HepG2 (cell line): ENCODE results near the gene RAB2B. TPM values are rescaled to one million over a fixed set of nuclear protein-coding genes. Genes with fewer than 3 reads are reported as not detected.

ENCODE experiments used
- EEA1 ChIP-seq: sonication (generic); formaldehyde crosslinking; IDR thresholded peaks from 2 replicates; pipeline ENCODE4 v1.5.1; 2020; ENCODE audit warnings: mild to moderate bottlenecking, missing genetic modification reagents, borderline replicate concordance
- HCFC1 ChIP-seq: fragments of 150-350 bp; IDR thresholded peaks from 2 replicates; pipeline ENCODE4 v1.6.1; 2014; ENCODE audit warnings: low read depth, low read length
- HDAC2 ChIP-seq: sonication (generic); formaldehyde crosslinking; IDR thresholded peaks from 2 replicates; pipeline ENCODE4 v1.4.0; 2020; ENCODE audit warnings: missing genetic modification reagents
- KDM1A ChIP-seq: IDR thresholded peaks from 2 replicates; pipeline ENCODE4 v1.6.1; 2016; ENCODE audit warnings: missing compliant biosample characterization
- NAIF1 ChIP-seq: sonication (generic); formaldehyde crosslinking; IDR thresholded peaks from 2 replicates; pipeline ENCODE4 v1.5.0; 2020; ENCODE audit warnings: mild to moderate bottlenecking, missing genetic modification reagents, borderline replicate concordance
- RCOR2 ChIP-seq: IDR thresholded peaks from 2 replicates; pipeline ENCODE4 v1.6.1; 2016; ENCODE audit warnings: missing biosample characterization, missing genetic modification reagents
- SMARCC2 ChIP-seq: fragments of 450-650 bp; IDR thresholded peaks from 2 replicates; pipeline ENCODE4 v1.6.1; 2017; ENCODE audit warnings: antibody characterized with exemption, mild to moderate bottlenecking
- STAG1 ChIP-seq: sonication (generic); formaldehyde crosslinking; IDR thresholded peaks from 2 replicates; pipeline ENCODE4 v1.4.0; 2020; ENCODE audit warnings: missing genetic modification reagents
- TEAD3 ChIP-seq: optimal IDR thresholded peaks from 2 replicates; pipeline ENCODE3; 2016; ENCODE audit warnings: borderline replicate concordance
- U2AF2 ChIP-seq: fragments of 200-400 bp; formaldehyde crosslinking; IDR thresholded peaks from 2 replicates; pipeline ENCODE4 v1.6.1; 2017; ENCODE audit warnings: low read depth, mild to moderate bottlenecking, low read length
- ZFP36L2 ChIP-seq: sonication (generic); formaldehyde crosslinking; IDR thresholded peaks from 2 replicates; pipeline ENCODE4 v1.4.0; 2020; ENCODE audit warnings: missing genetic modification reagents
- ZNF10 ChIP-seq: sonication (generic); formaldehyde crosslinking; IDR thresholded peaks from 2 replicates; pipeline ENCODE4 v1.4.0; 2020; ENCODE audit warnings: mild to moderate bottlenecking, low read depth, missing genetic modification reagents, borderline replicate concordance
- ZNF230 ChIP-seq: sonication (generic); formaldehyde crosslinking; IDR thresholded peaks from 2 replicates; pipeline ENCODE4 v1.4.0; 2020; ENCODE audit warnings: mild to moderate bottlenecking, missing genetic modification reagents
- ZNF670 ChIP-seq: sonication (generic); formaldehyde crosslinking; IDR thresholded peaks from 2 replicates; pipeline ENCODE4 v1.8.0; 2022; ENCODE audit warnings: mild to moderate bottlenecking, missing genetic modification reagents, borderline replicate concordance
- ZNF687 ChIP-seq: sonication (generic); formaldehyde crosslinking; IDR thresholded peaks from 2 replicates; pipeline ENCODE4 v1.5.1; 2020; ENCODE audit warnings: mild to moderate bottlenecking, missing genetic modification reagents, moderate library complexity
- polyA plus RNA-seq, 8 experiments: library from polyadenylated mRNA; depleted of rRNA in 3 of 8; stranded (reverse) in 7 of 8; unstranded in 1 of 8; fragments of >200 nt; fragmentation: Illumina TruSeq in 4 of 8; extraction: Trizol in 4 of 8; gene quantifications; 2 replicates each; pipeline versions ENCODE4 v1.2.1 to v1.2.3, GENCODE V29; 2011 to 2016; ENCODE audit warnings: low read depth in 4 of 8, missing spikeins in 1 of 8, mixed read lengths in 1 of 8; ENCODE audit not compliant: insufficient read depth in 1 of 8
- total RNA-seq, 5 experiments: library from RNA; depleted of rRNA; stranded (reverse); fragments of >200 nt; fragmentation: Illumina TruSeq; extraction: Trizol; gene quantifications; 2 replicates each; pipeline ENCODE4 v1.2.3, GENCODE V29; 2016; ENCODE audit warnings: low read depth in 1 of 5
- TF ChIP-seq, protein P1 (sequence below): IDR thresholded peaks from 2 replicates; pipeline ENCODE4 v1.6.1; 2016; ENCODE audit warnings: missing compliant biosample characterization, missing genetic modification reagents, borderline replicate concordance
- TF ChIP-seq, protein P2 (sequence below): sonication (generic); formaldehyde crosslinking; IDR thresholded peaks from 2 replicates; pipeline ENCODE4 v1.4.0; 2020; ENCODE audit warnings: missing genetic modification reagents
- TF ChIP-seq, protein P3 (sequence below): sonication (generic); formaldehyde crosslinking; IDR thresholded peaks from 2 replicates; pipeline ENCODE4 v1.4.0; 2020; ENCODE audit warnings: mild to moderate bottlenecking, missing genetic modification reagents
- TF ChIP-seq, protein P4 (sequence below): sonication (generic); formaldehyde crosslinking; IDR thresholded peaks from 2 replicates; pipeline ENCODE4 v1.5.0; 2020; ENCODE audit warnings: missing genetic modification reagents, mild to moderate bottlenecking, borderline replicate concordance

The RAB2B gene
- total and polyA plus RNA-seq, 2 of the 13 experiments (the other 11 are each of a cell fraction or from before 2014, with no cell fraction given) = 36.0 to 60.6 TPM

DNA sequence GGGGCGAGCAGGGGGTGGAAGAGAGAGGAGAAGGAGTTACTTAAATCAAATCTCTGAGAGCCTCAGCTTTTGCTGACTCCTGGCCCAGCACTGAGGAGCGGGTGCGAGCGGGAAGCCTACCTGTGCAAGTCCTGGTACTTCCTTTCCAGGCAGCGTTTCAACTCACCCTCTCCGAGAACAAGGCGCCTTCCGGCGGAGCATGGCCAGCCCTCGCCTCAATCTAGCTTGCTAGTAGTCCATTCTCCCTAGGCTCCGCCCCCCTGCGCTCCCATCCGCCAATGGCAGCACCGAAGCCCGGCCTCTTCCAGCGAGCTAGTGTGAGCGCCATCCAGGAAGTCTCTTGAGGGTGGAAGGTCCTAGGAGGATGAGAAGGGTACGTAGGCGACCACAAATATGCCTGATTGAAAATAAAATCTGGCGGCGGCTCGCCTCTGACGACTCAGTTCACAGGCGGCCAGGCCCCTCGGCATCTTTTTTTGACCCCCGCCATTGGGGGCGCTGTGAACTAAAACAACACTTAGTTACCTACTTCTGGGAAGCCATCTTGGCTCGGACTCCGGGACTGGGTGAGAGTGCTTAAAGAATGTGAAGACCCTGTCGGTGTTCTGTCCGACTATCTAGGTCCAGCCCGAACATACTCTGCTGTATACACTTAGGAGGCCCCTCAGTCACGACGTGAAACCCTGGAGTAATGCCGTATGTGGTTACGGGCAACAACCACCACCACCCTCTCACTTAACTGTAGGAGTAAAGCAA, 20.7 kb downstream of the RAB2B start, which contains the start of gene CHD8 (continued):
- TF ChIP-seq ZNF687 (CRISPR knock-in tag) (peak; percentile 91), HDAC2 (CRISPR knock-in tag) (peak; percentile 78), STAG1 (CRISPR knock-in tag) (peak; percentile 80), KDM1A (CRISPR knock-in tag) (no peak), RCOR2 (CRISPR knock-in tag) (peak; percentile 83; the same call in 1 of the 2 replicates), SMARCC2 (no peak), ZNF10 (CRISPR knock-in tag) (no peak), HCFC1 (peak; percentile 71), NAIF1 (CRISPR knock-in tag) (peak; percentile 69; the same call in 1 of the 2 replicates), ZNF670 (CRISPR knock-in tag) (peak; percentile 87; the same call in 1 of the 2 replicates), ZFP36L2 (CRISPR knock-in tag) (no peak), U2AF2 (0 out of 2 replicates have a peak, but pooled peaks have one; percentile 11), TEAD3 (CRISPR knock-in tag) (peak; percentile 88), EEA1 (CRISPR knock-in tag) (no peak), ZNF230 (CRISPR knock-in tag) (peak; percentile 15; the same call in 1 of the 2 replicates)
- TF ChIP-seq, protein P1, sequence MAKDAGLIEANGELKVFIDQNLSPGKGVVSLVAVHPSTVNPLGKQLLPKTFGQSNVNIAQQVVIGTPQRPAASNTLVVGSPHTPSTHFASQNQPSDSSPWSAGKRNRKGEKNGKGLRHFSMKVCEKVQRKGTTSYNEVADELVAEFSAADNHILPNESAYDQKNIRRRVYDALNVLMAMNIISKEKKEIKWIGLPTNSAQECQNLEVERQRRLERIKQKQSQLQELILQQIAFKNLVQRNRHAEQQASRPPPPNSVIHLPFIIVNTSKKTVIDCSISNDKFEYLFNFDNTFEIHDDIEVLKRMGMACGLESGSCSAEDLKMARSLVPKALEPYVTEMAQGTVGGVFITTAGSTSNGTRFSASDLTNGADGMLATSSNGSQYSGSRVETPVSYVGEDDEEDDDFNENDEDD (CRISPR knock-in tag) = peak; percentile 59; the same call in 1 of the 2 replicates
- TF ChIP-seq, protein P2, sequence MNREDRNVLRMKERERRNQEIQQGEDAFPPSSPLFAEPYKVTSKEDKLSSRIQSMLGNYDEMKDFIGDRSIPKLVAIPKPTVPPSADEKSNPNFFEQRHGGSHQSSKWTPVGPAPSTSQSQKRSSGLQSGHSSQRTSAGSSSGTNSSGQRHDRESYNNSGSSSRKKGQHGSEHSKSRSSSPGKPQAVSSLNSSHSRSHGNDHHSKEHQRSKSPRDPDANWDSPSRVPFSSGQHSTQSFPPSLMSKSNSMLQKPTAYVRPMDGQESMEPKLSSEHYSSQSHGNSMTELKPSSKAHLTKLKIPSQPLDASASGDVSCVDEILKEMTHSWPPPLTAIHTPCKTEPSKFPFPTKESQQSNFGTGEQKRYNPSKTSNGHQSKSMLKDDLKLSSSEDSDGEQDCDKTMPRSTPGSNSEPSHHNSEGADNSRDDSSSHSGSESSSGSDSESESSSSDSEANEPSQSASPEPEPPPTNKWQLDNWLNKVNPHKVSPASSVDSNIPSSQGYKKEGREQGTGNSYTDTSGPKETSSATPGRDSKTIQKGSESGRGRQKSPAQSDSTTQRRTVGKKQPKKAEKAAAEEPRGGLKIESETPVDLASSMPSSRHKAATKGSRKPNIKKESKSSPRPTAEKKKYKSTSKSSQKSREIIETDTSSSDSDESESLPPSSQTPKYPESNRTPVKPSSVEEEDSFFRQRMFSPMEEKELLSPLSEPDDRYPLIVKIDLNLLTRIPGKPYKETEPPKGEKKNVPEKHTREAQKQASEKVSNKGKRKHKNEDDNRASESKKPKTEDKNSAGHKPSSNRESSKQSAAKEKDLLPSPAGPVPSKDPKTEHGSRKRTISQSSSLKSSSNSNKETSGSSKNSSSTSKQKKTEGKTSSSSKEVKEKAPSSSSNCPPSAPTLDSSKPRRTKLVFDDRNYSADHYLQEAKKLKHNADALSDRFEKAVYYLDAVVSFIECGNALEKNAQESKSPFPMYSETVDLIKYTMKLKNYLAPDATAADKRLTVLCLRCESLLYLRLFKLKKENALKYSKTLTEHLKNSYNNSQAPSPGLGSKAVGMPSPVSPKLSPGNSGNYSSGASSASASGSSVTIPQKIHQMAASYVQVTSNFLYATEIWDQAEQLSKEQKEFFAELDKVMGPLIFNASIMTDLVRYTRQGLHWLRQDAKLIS (CRISPR knock-in tag) = no peak
- TF ChIP-seq, protein P3, sequence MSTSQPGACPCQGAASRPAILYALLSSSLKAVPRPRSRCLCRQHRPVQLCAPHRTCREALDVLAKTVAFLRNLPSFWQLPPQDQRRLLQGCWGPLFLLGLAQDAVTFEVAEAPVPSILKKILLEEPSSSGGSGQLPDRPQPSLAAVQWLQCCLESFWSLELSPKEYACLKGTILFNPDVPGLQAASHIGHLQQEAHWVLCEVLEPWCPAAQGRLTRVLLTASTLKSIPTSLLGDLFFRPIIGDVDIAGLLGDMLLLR = peak; percentile 73; the same call in 1 of the 2 replicates
- TF ChIP-seq, protein P4, sequence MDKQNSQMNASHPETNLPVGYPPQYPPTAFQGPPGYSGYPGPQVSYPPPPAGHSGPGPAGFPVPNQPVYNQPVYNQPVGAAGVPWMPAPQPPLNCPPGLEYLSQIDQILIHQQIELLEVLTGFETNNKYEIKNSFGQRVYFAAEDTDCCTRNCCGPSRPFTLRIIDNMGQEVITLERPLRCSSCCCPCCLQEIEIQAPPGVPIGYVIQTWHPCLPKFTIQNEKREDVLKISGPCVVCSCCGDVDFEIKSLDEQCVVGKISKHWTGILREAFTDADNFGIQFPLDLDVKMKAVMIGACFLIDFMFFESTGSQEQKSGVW (CRISPR knock-in tag) = no peak; the same call in 1 of the 2 replicates
